CD1c-positive myeloid dendritic cell (primary cell): ENCODE results near the gene ATXN7L1.
A peak's percentile ranks its signal among the peaks of the same experiment; 100 is the strongest.

Experiments used
- DNase-seq: peaks from one replicate; pipeline ENCODE4 v3.0.0-alpha.2; 2016; ENCODE audit errors: extremely low spot score

ATXN7L1 gene

GRCh38 chr7:105876091-105876963, at the start of gene ATXN7L1:
TSS of gene ATXN7L1 (minus strand) at chr7:105876599. CDS start at chr7:105876558, 41 bp downstream.
- DNase-seq, result peak; percentile 95

GRCh38 chr7:105926131-105926530, 49.7 kb upstream of the ATXN7L1 start:
- DNase-seq, result no peak

GRCh38 chr7:105924945-105925344, 48.5 kb upstream of the ATXN7L1 start:
- no peak for DNase-seq

- DNase-seq, result no peak
Measured at GRCh38 chr7:105920766-105921165, 44.4 kb upstream of the ATXN7L1 start.

GRCh38 chr7:105917659-105918058, 41.3 kb upstream of the ATXN7L1 start:
- no peak for DNase-seq

- DNase-seq, result no peak
Measured at GRCh38 chr7:105916603-105917002, 40.2 kb upstream of the ATXN7L1 start.

- no peak for DNase-seq
Measured at GRCh38 chr7:105913947-105914346, 37.5 kb upstream of the ATXN7L1 start.

- no peak for DNase-seq
Measured at GRCh38 chr7:105911961-105912575, 35.7 kb upstream of the ATXN7L1 start.

- DNase-seq, result no peak
Measured at GRCh38 chr7:105910172-105910571, 33.8 kb upstream of the ATXN7L1 start.

- DNase-seq, result no peak
Measured at GRCh38 chr7:105909742-105910141, 33.3 kb upstream of the ATXN7L1 start.

- no peak for DNase-seq
Measured at GRCh38 chr7:105907129-105907846, 30.9 kb upstream of the ATXN7L1 start.

GRCh38 chr7:105906695-105907094, 30.3 kb upstream of the ATXN7L1 start:
- no peak for DNase-seq

GRCh38 chr7:105905910-105906568, 29.6 kb upstream of the ATXN7L1 start:
- no peak for DNase-seq

GRCh38 chr7:105905209-105905909, 29.0 kb upstream of the ATXN7L1 start:
- DNase-seq, result no peak

- DNase-seq, result no peak
Measured at GRCh38 chr7:105904064-105904463, 27.7 kb upstream of the ATXN7L1 start.

GRCh38 chr7:105902325-105902911, 26.0 kb upstream of the ATXN7L1 start:
- DNase-seq, result no peak

GRCh38 chr7:105897999-105898398, 21.6 kb upstream of the ATXN7L1 start:
- no peak for DNase-seq

- DNase-seq, result no peak
Measured at GRCh38 chr7:105896407-105896911, 20.1 kb upstream of the ATXN7L1 start.

GRCh38 chr7:105894131-105894530, 17.7 kb upstream of the ATXN7L1 start:
- DNase-seq, result no peak

- no peak for DNase-seq
Measured at GRCh38 chr7:105892387-105892786, 16.0 kb upstream of the ATXN7L1 start.
